ENCODE results near the gene PECR.

The PECR gene

GRCh38 chr2:216081487-216082116 lies at the start of gene PECR, which contains the start of gene TMEM169:
TSS of gene PECR (minus strand) at chr2:216081809. CDS start at chr2:216081741, 68 bp downstream.
TSS of gene TMEM169 (plus strand) at chr2:216081919. CDS start at chr2:216095964, 14,045 bp downstream.
- DNase-seq (ENCODE audit: low spot score), result peak; percentile 94

GRCh38 chr2:216130346-216130971 lies 48.9 kb upstream of the PECR start:
- no peak for DNase-seq (ENCODE audit: low spot score)

GRCh38 chr2:216126943-216127342 lies 45.3 kb upstream of the PECR start:
- no peak for DNase-seq (ENCODE audit: low spot score)

- no peak for DNase-seq (ENCODE audit: low spot score)
These were observed 39.6 kb upstream of the PECR start for GRCh38 chr2:216121255-216121654.

GRCh38 chr2:216119986-216120385 lies 38.4 kb upstream of the PECR start:
- no peak for DNase-seq (ENCODE audit: low spot score)

- DNase-seq (ENCODE audit: low spot score), result no peak
These were observed 37.5 kb upstream of the PECR start for GRCh38 chr2:216119146-216119545.

- DNase-seq (ENCODE audit: low spot score), result no peak
These were observed 36.9 kb upstream of the PECR start for GRCh38 chr2:216118474-216118873.

GRCh38 chr2:216117561-216118340 lies 36.1 kb upstream of the PECR start:
- no peak for DNase-seq (ENCODE audit: low spot score)

- DNase-seq (ENCODE audit: low spot score), result no peak
These were observed 34.8 kb upstream of the PECR start for GRCh38 chr2:216116418-216116817.

- peak; percentile 100 for DNase-seq (ENCODE audit: low spot score)
These were observed 33.3 kb upstream of the PECR start for GRCh38 chr2:216114714-216115531.

- no peak for DNase-seq (ENCODE audit: low spot score)
These were observed 32.7 kb upstream of the PECR start for GRCh38 chr2:216114382-216114713.

- no peak for DNase-seq (ENCODE audit: low spot score)
These were observed 32.0 kb upstream of the PECR start for GRCh38 chr2:216113572-216113971.

- DNase-seq (ENCODE audit: low spot score), result no peak
These were observed 31.3 kb upstream of the PECR start for GRCh38 chr2:216112926-216113325.

- DNase-seq (ENCODE audit: low spot score), result no peak
These were observed 29.5 kb upstream of the PECR start for GRCh38 chr2:216111122-216111521.

- no peak for DNase-seq (ENCODE audit: low spot score)
These were observed 29.0 kb upstream of the PECR start for GRCh38 chr2:216110620-216111019.

GRCh38 chr2:216109962-216110614 lies 28.5 kb upstream of the PECR start:
- DNase-seq (ENCODE audit: low spot score), result peak; percentile 50

GRCh38 chr2:216108967-216109921 lies 27.6 kb upstream of the PECR start, which contains the start of gene XRCC5:
TSS of gene XRCC5 (plus strand) at chr2:216109348. CDS start at chr2:216109437, 89 bp downstream.
- DNase-seq (ENCODE audit: low spot score), result peak; percentile 98

- no peak for DNase-seq (ENCODE audit: low spot score)
These were observed 26.8 kb upstream of the PECR start for GRCh38 chr2:216108310-216108966.

GRCh38 chr2:216107760-216108159 lies 26.2 kb upstream of the PECR start:
- DNase-seq (ENCODE audit: low spot score), result no peak

GRCh38 chr2:216107320-216107719 lies 25.7 kb upstream of the PECR start:
- no peak for DNase-seq (ENCODE audit: low spot score)
